BE2C (cell line): ENCODE measurements around the gene TMEM259.
A peak's percentile ranks its signal among the peaks of the same experiment; 100 is the strongest.

ENCODE experiments used
- DNase-seq: peaks from one replicate; pipeline ENCODE4 v3.0.0-alpha.2; 2020
- H3K27me3 ChIP-seq: fragments of 250-450 bp; sonication (Bioruptor Pico); 2 replicates; pipeline ENCODE4 v1.5.1; 2020; ENCODE audit warnings: mild to moderate bottlenecking
- H3K36me3 ChIP-seq: fragments of 250-450 bp; sonication (Bioruptor Pico); 2 replicates; pipeline ENCODE4 v1.5.1; 2020; ENCODE audit warnings: mild to moderate bottlenecking
- H3K4me1 ChIP-seq: fragments of 250-450 bp; sonication (Bioruptor Pico); 2 replicates; pipeline ENCODE4 v1.5.1; 2020
- H3K4me3 ChIP-seq: 2 replicates; pipeline ENCODE4 v1.5.1; 2011; ENCODE audit warnings: low read depth, low read length
- H3K9me3 ChIP-seq: fragments of 250-450 bp; sonication (Bioruptor Pico); 2 replicates; pipeline ENCODE4 v1.5.1; 2020
- TF ChIP-seq, protein P1 (sequence below): IDR thresholded peaks from 2 replicates; pipeline ENCODE4 v1.5.1; 2012; ENCODE audit warnings: mild to moderate bottlenecking, low read depth, low read length

TMEM259 gene

DNA sequence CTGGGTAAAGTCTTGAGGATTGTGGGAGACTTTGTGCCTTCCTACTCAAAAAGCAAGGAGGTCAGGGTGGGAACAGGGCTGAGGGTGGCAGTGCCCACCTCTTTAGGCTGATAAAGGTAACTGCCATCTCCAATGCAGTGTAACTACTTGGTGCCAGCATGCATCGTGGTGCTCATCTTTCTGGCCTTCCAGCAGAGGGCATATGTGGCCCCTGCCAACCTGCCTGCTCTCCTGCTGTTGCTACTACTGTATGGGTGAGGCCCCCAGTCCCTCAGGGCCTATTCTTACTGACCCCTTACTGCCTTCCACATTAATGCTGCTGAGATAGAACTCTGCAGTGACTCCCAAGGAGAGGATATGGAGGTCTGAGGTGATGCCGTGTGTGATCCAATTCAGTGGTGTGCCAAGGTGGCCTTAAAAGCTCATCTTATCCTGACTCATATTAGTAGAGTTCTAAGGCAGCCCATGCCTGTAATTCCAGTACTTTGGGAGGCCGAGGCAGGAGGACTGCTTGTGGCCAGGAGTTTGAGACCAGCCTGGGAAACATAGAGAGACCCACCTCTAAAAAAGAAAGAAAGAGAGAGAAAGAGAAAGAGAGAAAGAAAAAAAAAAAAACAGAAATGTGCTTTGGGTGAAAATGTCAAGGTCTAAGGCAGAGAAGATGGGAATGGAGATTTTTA is 36.4 kb upstream of the TMEM259 start:
- DNase-seq: no peak
- H3K36me3 ChIP-seq: no peaks in the 10 kb centered on the region

DNA sequence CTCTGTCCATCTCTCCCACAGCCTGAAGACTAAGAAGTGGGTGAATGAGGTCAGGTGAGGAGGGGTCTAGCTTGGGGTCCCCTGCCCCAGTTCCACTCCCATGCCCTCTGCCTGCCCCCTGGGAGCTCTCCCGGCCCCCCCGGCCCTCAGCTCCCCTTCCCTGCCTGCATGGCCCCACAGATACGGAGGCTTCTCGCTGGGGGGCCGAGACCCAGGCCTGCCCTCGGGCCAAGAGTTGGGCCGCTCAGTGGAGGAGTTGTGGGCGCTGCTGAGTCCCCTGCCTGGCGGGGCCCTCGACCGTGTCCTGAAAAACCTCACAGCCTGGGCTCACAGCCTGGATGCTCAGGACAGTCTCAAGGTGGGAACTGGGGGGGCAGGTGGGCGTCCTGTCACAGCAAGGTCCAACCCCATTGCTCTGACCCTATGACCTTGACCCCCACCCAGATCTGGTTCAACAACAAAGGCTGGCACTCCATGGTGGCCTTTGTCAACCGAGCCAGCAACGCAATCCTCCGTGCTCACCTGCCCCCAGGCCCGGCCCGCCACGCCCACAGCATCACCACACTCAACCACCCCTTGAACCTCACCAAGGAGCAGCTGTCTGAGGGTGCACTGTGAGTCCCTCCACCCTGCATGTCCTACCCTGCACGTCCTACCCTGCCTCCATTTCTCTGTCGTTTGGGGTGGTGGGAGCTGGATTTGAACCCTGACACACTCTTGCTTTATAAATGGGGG is 35.1 kb upstream of the TMEM259 start:
- TF ChIP-seq, protein P1, sequence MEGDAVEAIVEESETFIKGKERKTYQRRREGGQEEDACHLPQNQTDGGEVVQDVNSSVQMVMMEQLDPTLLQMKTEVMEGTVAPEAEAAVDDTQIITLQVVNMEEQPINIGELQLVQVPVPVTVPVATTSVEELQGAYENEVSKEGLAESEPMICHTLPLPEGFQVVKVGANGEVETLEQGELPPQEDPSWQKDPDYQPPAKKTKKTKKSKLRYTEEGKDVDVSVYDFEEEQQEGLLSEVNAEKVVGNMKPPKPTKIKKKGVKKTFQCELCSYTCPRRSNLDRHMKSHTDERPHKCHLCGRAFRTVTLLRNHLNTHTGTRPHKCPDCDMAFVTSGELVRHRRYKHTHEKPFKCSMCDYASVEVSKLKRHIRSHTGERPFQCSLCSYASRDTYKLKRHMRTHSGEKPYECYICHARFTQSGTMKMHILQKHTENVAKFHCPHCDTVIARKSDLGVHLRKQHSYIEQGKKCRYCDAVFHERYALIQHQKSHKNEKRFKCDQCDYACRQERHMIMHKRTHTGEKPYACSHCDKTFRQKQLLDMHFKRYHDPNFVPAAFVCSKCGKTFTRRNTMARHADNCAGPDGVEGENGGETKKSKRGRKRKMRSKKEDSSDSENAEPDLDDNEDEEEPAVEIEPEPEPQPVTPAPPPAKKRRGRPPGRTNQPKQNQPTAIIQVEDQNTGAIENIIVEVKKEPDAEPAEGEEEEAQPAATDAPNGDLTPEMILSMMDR: no peak
- H3K27me3 ChIP-seq: no peaks in the 10 kb centered on the region
- no peaks in the 10 kb centered on the region for H3K36me3 ChIP-seq
- H3K4me1 ChIP-seq: no peaks in the 10 kb centered on the region
- H3K4me3 ChIP-seq: no peak overlapping the region
- DNase-seq: no peak
- H3K9me3 ChIP-seq: peaks cover 27% of the 10 kb centered on the region

More for the DNA sequence above, 36.4 kb upstream of the TMEM259 start:
- H3K27me3 ChIP-seq: no peaks in the 10 kb centered on the region
- TF ChIP-seq, protein P1: peak; percentile 16; the same call in 1 of the 2 replicates
- H3K4me3 ChIP-seq: no peak overlapping the region
- no peaks in the 10 kb centered on the region for H3K4me1 ChIP-seq
- peaks cover 27% of the 10 kb centered on the region for H3K9me3 ChIP-seq

DNA sequence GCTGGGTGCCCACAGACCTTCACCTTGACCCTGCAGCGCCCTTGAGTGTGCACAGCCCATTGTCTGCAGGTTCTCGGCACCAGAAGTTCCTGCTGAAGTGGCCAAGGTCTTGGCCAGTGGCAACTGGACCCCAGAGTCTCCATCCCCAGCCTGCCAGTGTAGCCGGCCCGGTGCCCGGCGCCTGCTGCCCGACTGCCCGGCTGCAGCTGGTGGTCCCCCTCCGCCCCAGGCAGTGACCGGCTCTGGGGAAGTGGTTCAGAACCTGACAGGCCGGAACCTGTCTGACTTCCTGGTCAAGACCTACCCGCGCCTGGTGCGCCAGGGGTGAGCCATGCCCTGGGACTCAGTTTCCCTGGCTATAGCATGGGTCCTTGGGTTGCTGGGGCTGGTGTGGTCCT is 34.1 kb upstream of the TMEM259 start:
- no peak for DNase-seq
- Histone ChIP-seq H3K9me3 (peaks cover 23% of the 10 kb centered on the region), H3K4me1 (no peaks in the 10 kb centered on the region), H3K4me3 (no peak overlapping the region), H3K36me3 (no peaks in the 10 kb centered on the region), H3K27me3 (no peaks in the 10 kb centered on the region)
- TF ChIP-seq, protein P1: no peak

DNA sequence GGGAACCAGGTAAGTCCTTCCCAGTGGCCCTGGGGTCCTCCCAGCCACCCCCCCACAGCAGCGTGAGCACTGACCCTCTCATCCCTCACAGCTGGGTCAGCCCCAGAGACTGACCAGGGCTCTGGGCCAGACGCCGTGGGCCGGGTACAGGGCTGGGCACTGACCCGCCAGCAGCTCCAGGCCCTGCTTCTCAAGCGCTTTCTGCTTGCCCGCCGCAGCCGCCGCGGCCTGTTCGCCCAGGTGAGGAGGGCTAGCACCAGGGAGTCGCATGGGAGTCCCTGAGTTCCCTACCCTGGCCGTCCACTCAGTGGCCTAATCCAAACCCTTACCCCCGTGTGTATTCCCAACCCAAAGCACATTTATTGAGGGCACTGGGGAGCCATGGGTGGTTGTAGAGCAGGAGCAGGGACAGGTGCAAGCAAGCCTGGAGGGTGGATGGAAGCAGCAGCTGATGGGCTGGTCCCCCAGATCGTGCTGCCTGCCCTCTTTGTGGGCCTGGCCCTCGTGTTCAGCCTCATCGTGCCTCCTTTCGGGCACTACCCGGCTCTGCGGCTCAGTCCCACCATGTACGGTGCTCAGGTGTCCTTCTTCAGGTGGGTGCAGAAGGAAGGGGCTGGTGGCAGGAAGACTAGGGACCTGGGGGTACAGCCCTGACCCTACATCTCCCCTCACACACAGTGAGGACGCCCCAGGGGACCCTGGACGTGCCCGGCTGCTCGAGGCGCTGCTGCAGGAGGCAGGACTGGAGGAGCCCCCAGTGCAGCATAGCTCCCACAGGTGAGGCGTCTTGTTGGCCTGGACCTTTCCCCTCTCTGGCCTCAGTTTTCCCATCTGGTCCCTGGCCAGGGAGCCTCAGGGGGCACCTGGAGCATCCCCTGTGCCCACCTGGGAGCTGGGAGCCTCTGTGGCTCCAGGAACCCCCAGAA is 33.4 kb upstream of the TMEM259 start:
- no peak for DNase-seq
- no peaks in the 10 kb centered on the region for H3K4me1 ChIP-seq
- no peak overlapping the region for H3K4me3 ChIP-seq
- no peaks in the 10 kb centered on the region for H3K27me3 ChIP-seq
- no peaks in the 10 kb centered on the region for H3K36me3 ChIP-seq
- TF ChIP-seq, protein P1: no peak
- peaks cover 23% of the 10 kb centered on the region for H3K9me3 ChIP-seq

DNA sequence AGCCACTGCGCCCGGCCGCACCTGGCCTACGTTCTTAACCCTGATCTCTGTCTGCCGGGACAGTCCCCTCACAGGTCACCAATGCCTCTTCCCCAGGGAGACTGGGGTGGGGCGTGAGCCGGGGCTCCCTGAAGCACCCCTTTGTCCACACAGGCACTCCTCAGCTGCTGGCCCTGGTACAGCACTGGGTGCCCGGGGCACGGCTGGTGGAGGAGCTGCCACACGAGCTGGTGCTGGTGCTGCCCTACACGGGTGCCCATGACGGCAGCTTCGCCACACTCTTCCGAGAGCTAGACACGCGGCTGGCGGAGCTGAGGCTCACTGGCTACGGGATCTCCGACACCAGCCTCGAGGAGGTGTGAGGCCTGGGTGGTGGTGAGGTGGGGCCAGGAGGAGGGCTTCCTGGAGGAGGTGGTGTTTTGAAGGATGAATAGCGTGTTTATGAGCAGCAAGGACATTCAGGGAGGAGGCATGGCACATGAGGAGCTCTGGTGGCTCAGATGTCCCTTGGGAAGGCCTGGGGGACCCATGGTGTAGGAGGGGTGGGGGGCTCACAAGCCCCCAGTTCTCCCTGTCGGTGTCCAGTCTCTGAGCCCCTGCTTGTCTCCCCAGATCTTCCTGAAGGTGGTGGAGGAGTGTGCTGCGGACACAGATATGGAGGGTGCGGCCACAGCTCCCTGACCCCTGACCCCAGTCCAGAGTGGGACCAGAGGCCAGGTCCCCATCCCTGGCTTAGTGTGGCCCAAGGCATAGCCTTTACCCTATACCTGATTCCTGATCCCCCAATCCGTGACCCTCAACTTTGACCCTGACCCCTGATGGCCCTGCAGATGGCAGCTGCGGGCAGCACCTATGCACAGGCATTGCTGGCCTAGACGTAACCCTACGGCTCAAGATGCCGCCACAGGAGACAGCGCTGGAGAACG is 32.5 kb upstream of the TMEM259 start:
- peaks cover 18% of the 10 kb centered on the region for H3K9me3 ChIP-seq

More for the DNA sequence above, 32.5 kb upstream of the TMEM259 start:
- Histone ChIP-seq H3K4me1 (no peaks in the 10 kb centered on the region), H3K36me3 (no peaks in the 10 kb centered on the region), H3K27me3 (no peaks in the 10 kb centered on the region), H3K4me3 (no peak overlapping the region)
- TF ChIP-seq, protein P1: no peak
- peak; percentile 10 for DNase-seq
